Mesangial cell (primary cell): ENCODE results near the gene FANCM. TPM values are rescaled to one million over a fixed set of nuclear protein-coding genes. Genes with fewer than 3 reads are reported as not detected.

ENCODE experiments used
- total RNA-seq: library from RNA; depleted of rRNA; stranded (reverse); fragments of >200 nt; gene quantifications from 2 replicates; pipeline ENCODE4 v1.2.3, GENCODE V29; 2015

The FANCM gene, protein sequence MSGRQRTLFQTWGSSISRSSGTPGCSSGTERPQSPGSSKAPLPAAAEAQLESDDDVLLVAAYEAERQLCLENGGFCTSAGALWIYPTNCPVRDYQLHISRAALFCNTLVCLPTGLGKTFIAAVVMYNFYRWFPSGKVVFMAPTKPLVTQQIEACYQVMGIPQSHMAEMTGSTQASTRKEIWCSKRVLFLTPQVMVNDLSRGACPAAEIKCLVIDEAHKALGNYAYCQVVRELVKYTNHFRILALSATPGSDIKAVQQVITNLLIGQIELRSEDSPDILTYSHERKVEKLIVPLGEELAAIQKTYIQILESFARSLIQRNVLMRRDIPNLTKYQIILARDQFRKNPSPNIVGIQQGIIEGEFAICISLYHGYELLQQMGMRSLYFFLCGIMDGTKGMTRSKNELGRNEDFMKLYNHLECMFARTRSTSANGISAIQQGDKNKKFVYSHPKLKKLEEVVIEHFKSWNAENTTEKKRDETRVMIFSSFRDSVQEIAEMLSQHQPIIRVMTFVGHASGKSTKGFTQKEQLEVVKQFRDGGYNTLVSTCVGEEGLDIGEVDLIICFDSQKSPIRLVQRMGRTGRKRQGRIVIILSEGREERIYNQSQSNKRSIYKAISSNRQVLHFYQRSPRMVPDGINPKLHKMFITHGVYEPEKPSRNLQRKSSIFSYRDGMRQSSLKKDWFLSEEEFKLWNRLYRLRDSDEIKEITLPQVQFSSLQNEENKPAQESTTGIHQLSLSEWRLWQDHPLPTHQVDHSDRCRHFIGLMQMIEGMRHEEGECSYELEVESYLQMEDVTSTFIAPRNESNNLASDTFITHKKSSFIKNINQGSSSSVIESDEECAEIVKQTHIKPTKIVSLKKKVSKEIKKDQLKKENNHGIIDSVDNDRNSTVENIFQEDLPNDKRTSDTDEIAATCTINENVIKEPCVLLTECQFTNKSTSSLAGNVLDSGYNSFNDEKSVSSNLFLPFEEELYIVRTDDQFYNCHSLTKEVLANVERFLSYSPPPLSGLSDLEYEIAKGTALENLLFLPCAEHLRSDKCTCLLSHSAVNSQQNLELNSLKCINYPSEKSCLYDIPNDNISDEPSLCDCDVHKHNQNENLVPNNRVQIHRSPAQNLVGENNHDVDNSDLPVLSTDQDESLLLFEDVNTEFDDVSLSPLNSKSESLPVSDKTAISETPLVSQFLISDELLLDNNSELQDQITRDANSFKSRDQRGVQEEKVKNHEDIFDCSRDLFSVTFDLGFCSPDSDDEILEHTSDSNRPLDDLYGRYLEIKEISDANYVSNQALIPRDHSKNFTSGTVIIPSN (N-terminal part only)
- 2.2 and 5.7 TPM in 2 replicates for total RNA-seq

DNA sequence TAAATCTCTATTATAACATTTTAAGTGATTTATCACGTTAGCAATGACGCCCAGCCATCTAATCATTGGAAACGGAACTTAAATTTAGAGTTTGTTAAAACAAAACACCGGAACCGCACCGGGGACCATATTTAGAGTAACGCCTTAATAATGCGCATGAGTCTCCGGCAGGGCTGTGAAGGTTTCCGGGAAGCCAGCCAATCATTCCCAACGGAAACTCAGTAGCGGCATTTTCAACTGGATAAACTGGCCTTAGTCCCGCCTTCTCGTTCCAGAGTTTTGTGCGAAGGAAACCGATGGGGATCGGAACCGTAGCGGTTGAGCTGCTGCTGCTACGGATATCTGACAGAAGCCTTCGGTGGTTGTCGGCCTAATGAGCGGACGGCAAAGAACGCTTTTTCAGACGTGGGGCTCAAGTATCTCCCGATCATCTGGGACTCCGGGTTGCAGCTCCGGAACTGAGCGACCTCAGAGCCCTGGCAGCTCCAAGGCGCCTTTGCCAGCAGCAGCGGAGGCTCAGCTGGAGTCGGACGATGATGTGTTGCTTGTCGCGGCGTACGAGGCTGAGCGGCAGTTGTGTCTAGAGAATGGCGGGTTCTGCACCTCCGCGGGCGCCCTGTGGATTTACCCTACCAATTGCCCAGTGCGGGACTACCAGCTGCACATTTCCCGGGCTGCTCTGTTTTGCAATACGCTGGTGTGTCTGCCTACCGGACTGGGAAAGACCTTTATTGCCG, at the start of gene FANCM:
FANCM (plus strand) TSS at position 272 of the 737 bp plus-strand sequence; CDS start at position 374, 102 bp downstream.

DNA sequence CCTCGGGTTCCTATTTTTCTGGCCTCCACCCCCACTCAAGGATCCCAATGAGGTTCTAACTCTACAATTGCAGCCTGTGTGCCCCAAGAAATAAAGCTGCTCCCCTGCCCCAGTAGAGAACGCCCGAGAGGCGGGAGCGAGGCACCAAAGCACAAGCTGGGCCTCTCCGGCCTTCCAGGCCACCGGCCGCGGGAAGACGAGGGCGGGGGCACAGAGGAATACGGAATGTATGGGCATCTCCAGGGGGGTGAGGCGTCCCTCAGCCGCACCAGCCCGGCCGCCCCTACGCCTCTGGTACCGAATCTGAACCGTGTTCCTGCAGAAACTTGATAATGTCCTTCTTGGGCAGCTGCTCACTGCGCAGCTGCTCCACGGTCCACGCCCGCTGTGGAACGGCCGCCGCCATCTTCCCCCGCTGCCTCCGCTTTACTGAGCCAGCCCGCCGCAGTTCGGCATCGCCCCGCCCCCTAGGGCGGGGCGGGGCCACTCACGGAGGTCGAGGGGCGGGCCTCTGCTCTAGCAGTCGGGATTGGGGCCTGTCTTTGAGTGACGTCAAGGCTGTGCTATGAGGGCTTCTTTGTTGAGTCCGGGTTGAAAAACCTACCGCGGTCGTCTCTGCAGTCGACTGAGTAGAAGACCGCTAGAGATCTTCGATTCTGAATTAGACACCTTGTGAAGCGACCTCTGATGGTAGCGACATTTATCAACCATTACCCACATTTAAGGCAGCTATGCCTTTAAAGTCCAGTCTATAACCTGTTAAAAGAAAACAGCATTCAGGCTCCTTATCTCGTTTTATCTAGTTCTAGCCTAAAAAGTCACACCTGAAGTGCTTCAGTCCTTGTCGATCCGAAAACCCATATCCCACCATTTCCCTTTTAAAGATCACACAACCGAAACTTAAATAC, 1.4 kb upstream of the FANCM start, which contains the start of gene FKBP3:
FKBP3 (minus strand) TSS at position 431 of the 908 bp plus-strand sequence; CDS start at position 406, 25 bp downstream.

Other genes starting within 250 kb of the FANCM start
- 2.6 and 5.5 TPM in 2 replicates for gene KLHL28, start 174.0 kb upstream of the FANCM start, total RNA-seq
- gene TOGARAM1, start 173.7 kb upstream of the FANCM start, total RNA-seq: 3.4 and 12.4 TPM in 2 replicates
- 7.3 and 15.5 TPM in 2 replicates for gene PRPF39, start 51.8 kb upstream of the FANCM start, total RNA-seq
- 15.3 and 23.1 TPM in 2 replicates for gene FKBP3, start 1.4 kb upstream of the FANCM start, total RNA-seq
- 5.8 and 31.3 TPM in 2 replicates for gene MIS18BP1, start 117.3 kb downstream of the FANCM start, total RNA-seq